ENCODE measurements around the gene PDE6D.
A peak's percentile ranks its signal among the peaks of the same experiment; 100 is the strongest.

PDE6D gene

DNA sequence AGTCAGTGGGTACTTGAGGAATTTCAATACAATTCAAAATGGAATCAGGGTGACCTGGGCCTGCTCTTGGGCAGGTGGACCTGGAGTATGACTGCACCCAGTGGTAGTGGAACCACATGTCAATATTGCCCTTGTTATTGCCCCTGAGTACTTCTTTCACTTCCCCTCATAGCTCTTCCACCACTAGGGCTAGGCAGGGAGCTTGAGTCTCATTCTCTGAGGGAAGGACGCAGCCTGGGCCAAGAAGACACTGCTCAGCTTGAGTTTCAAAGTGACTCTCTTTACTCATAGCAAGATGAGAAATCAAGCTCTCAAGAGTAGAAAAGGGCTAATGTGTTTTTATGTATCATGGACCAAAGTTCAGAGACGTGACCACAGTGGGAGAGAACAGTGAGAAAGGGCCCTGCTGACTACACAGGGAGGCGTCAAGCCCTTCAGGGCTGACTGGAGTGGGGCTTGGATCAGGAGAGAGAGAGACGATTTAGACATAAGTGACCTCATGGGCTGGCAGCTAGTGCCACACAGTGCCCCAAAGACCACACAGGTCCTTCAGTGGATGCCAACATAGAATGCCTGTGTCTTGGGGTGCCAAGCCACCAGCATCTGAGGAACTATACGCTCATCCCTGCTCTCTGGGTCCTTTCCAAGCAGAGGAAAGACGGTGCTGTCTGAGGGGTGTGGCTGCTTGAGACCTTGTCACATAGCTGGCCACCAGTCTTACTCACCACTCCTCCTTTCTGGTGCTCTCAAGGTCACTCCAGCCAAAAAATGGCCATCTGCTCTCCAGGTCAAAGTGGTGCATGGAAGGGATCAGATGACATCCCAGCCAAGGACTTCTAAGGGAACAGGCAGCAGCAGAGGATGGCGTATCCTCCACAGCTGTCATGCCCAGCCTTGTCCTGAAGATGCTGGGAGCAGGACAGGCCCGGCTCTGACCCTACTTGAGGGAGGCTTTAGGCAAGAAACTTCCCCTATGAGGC lies 59.8 kb downstream of the PDE6D start:
- Histone ChIP-seq H3K79me1 (replicated peaks; ENCODE audit: low read length, poor library complexity, severe bottlenecking) (no peaks in the 10 kb centered on the region), H3K36me3 (ENCODE audit: control insufficient read depth in 1 of 2, insufficient read depth in 2 of 2, low read depth in 1 of 2, low read length in 2 of 2) (no peaks in the 10 kb centered on the region), H2BK12ac (ENCODE audit: low read length in 2 of 2) (no peak overlapping the region), H3K4me2 (ENCODE audit: low read length, poor library complexity, severe bottlenecking) (no peak overlapping the region), H4K8ac (ENCODE audit: low read length) (no peak overlapping the region), H2BK120ac (ENCODE audit: low read depth, low read length) (no peak overlapping the region), H3K4me1 (ENCODE audit: control insufficient read depth, insufficient read depth, low read depth, low read length) (peaks cover 20% of the 10 kb centered on the region), H3K9me3 (ENCODE audit: control insufficient read depth, low read length) (no peaks in the 10 kb centered on the region), H4K91ac (ENCODE audit: low read length) (peak overlapping the region; percentile 8), H3K18ac (ENCODE audit: low read depth in 1 of 2, low read length in 2 of 2) (no peak overlapping the region), H2AK5ac (ENCODE audit: low read length, severe bottlenecking) (no peak overlapping the region), H3K4ac (ENCODE audit: low read depth in 1 of 2, low read length in 2 of 2) (no peak overlapping the region), H2AFZ (ENCODE audit: low read depth, low read length) (no peak overlapping the region), H2BK15ac (ENCODE audit: low read depth, poor library complexity, severe bottlenecking) (no peak overlapping the region), H3K23ac (ENCODE audit: low read length in 2 of 2) (no peak overlapping the region), H2BK5ac (ENCODE audit: low read depth, low read length, poor library complexity, severe bottlenecking) (no peak overlapping the region), H3K9ac (ENCODE audit: low read length) (no peak overlapping the region), H3K14ac (ENCODE audit: low read length in 2 of 2) (no peak overlapping the region), H3K4me3 (ENCODE audit: insufficient read depth in 1 of 2, low read depth in 1 of 2, low read length in 2 of 2) (no peak overlapping the region), H3K27me3 (ENCODE audit: control insufficient read depth in 1 of 2, insufficient read depth in 1 of 2, low read length in 2 of 2) (no peaks in the 10 kb centered on the region), H3K27ac (ENCODE audit: low read length, poor library complexity, severe bottlenecking) (no peak overlapping the region)
- 93% methylated on average over 7 of the region's 8 CpGs for WGBS
- DNase-seq = no peak

DNA sequence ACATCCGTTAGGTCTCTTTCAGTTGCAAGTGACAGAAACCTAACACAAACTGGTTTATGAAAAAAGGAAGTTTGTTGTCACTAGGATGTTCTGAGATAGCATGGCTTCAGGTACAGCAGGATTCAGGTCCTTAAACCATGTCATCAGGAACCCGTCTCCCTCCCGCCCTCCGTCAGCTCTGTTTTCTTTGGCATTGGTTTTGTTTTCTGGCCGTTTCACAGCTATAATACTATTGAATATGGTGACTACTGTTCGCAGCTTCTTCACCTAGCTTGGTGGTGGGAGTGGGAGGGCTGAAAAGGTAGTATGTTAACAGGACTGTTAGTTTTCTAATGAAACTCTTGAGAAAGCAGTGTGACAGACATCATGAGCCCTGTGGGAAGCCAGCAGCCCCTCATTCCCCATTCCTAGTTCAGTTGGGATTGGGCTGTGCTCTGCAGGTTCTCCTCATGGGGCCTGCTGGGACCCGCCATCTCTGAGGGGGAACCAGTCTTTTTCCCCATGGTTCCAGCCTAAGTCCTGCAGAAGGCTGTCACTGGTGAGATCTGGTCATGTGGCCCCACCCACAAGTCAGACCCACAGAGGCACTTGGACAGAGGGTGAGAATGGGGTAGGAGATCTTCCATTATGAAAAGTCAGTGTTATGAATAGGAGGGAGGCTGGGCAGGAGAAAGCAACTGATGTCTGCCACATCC lies 60.6 kb downstream of the PDE6D start:
- Histone ChIP-seq H2BK15ac (ENCODE audit: low read depth, poor library complexity, severe bottlenecking) (no peak overlapping the region), H3K27ac (ENCODE audit: low read length, poor library complexity, severe bottlenecking) (no peak overlapping the region), H3K4me1 (ENCODE audit: control insufficient read depth, insufficient read depth, low read depth, low read length) (peaks cover 28% of the 10 kb centered on the region), H2BK5ac (ENCODE audit: low read depth, low read length, poor library complexity, severe bottlenecking) (no peak overlapping the region), H3K9ac (ENCODE audit: low read length) (no peak overlapping the region), H3K4me3 (ENCODE audit: insufficient read depth in 1 of 2, low read depth in 1 of 2, low read length in 2 of 2) (no peak overlapping the region), H3K18ac (ENCODE audit: low read depth in 1 of 2, low read length in 2 of 2) (no peak overlapping the region), H2BK12ac (ENCODE audit: low read length in 2 of 2) (no peak overlapping the region), H2BK120ac (ENCODE audit: low read depth, low read length) (no peak overlapping the region), H3K9me3 (ENCODE audit: control insufficient read depth, low read length) (no peaks in the 10 kb centered on the region), H3K14ac (ENCODE audit: low read length in 2 of 2) (no peak overlapping the region), H3K79me1 (replicated peaks; ENCODE audit: low read length, poor library complexity, severe bottlenecking) (peaks cover 2% of the 10 kb centered on the region), H4K91ac (ENCODE audit: low read length) (no peak overlapping the region), H3K36me3 (ENCODE audit: control insufficient read depth in 1 of 2, insufficient read depth in 2 of 2, low read depth in 1 of 2, low read length in 2 of 2) (no peaks in the 10 kb centered on the region), H2AFZ (ENCODE audit: low read depth, low read length) (no peak overlapping the region), H3K4me2 (ENCODE audit: low read length, poor library complexity, severe bottlenecking) (no peak overlapping the region), H3K27me3 (ENCODE audit: control insufficient read depth in 1 of 2, insufficient read depth in 1 of 2, low read length in 2 of 2) (no peaks in the 10 kb centered on the region), H4K8ac (ENCODE audit: low read length) (no peak overlapping the region), H3K23ac (ENCODE audit: low read length in 2 of 2) (no peak overlapping the region), H3K4ac (ENCODE audit: low read depth in 1 of 2, low read length in 2 of 2) (no peak overlapping the region), H2AK5ac (ENCODE audit: low read length, severe bottlenecking) (no peak overlapping the region)
- WGBS = 93% methylated on average over 7 of the region's 7 CpGs
- DNase-seq = no peak

DNA sequence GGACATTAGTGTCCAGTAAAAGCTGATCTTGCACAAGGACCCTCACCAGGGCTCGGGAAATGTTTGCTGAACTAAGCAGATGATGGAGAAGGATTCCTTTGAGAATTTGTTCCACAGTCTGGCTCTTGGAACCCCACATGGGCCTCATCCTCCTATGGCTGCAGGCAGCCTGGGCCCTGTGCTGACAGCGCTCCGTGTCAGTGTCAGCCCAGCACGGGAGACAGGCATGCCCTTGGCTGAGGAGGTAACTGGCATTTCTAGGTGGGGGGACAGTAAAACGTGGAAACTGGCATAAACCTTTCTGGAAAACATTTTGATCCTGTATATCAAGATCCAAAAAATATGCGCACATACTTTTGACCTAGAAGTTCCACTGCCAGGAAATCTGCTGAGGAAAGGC lies 62.3 kb downstream of the PDE6D start:
- H2BK15ac ChIP-seq (ENCODE audit: low read depth, poor library complexity, severe bottlenecking) = no peak overlapping the region
- peaks cover 2% of the 10 kb centered on the region for H3K79me1 ChIP-seq (replicated peaks; ENCODE audit: low read length, poor library complexity, severe bottlenecking)
- peaks cover 0 to 12% of the 10 kb centered on the region in 2 experiments for H3K36me3 ChIP-seq (ENCODE audit: control insufficient read depth in 1 of 2, insufficient read depth in 2 of 2, low read depth in 1 of 2, low read length in 2 of 2)
- no peak overlapping the region for H2BK5ac ChIP-seq (ENCODE audit: low read depth, low read length, poor library complexity, severe bottlenecking)
- peak overlapping the region in 1 of 2 experiments; percentile 47 for H2BK12ac ChIP-seq (ENCODE audit: low read length in 2 of 2)
- peaks cover 41% of the 10 kb centered on the region for H3K4me1 ChIP-seq (ENCODE audit: control insufficient read depth, insufficient read depth, low read depth, low read length)
- no peak overlapping the region for H3K27ac ChIP-seq (ENCODE audit: low read length, poor library complexity, severe bottlenecking)
- H4K91ac ChIP-seq (ENCODE audit: low read length) = no peak overlapping the region
- H4K8ac ChIP-seq (ENCODE audit: low read length) = no peak overlapping the region
- no peaks in the 10 kb centered on the region for H3K9me3 ChIP-seq (ENCODE audit: control insufficient read depth, low read length)
- H3K9ac ChIP-seq (ENCODE audit: low read length) = no peak overlapping the region
- no peak for DNase-seq
- WGBS = 87% methylated on average over 6 of the region's 6 CpGs
- H3K14ac ChIP-seq (ENCODE audit: low read length in 2 of 2) = no peak overlapping the region
- H2AK5ac ChIP-seq (ENCODE audit: low read length, severe bottlenecking) = peak overlapping the region; percentile 33
- H2BK120ac ChIP-seq (ENCODE audit: low read depth, low read length) = no peak overlapping the region
- H3K4me2 ChIP-seq (ENCODE audit: low read length, poor library complexity, severe bottlenecking) = no peak overlapping the region
- no peak overlapping the region for H3K23ac ChIP-seq (ENCODE audit: low read length in 2 of 2)
- H2AFZ ChIP-seq (ENCODE audit: low read depth, low read length) = no peak overlapping the region
- H3K18ac ChIP-seq (ENCODE audit: low read depth in 1 of 2, low read length in 2 of 2) = no peak overlapping the region
- no peaks in the 10 kb centered on the region for H3K27me3 ChIP-seq (ENCODE audit: control insufficient read depth in 1 of 2, insufficient read depth in 1 of 2, low read length in 2 of 2)
- H3K4me3 ChIP-seq (ENCODE audit: insufficient read depth in 1 of 2, low read depth in 1 of 2, low read length in 2 of 2) = no peak overlapping the region
- no peak overlapping the region for H3K4ac ChIP-seq (ENCODE audit: low read depth in 1 of 2, low read length in 2 of 2)

Data from mesenchymal stem cell (in vitro differentiated cells and primary cell).